IMR-90 (cell line): ENCODE data around the gene RADIL.

Experiments
- CEBPB ChIP-seq: IDR thresholded peaks from 2 replicates; pipeline ENCODE4 v1.6.1; 2012; ENCODE audit warnings: low read depth, low read length, improper control_type of control experiment
- MAZ ChIP-seq: IDR thresholded peaks from 2 replicates; pipeline ENCODE4 v1.6.1; 2012; ENCODE audit warnings: low read depth, mild to moderate bottlenecking, low read length, improper control_type of control experiment, moderate library complexity, borderline replicate concordance
- RAD21 ChIP-seq: IDR thresholded peaks from 2 replicates; pipeline ENCODE4 v1.6.1; 2012; ENCODE audit warnings: low read length, improper control_type of control experiment
- SMC3 ChIP-seq: fragments of 150-350 bp; IDR thresholded peaks from 2 replicates; pipeline ENCODE4 v1.6.1; 2016; ENCODE audit warnings: low read depth, mild to moderate bottlenecking, antibody characterized with exemption, low read length, moderate library complexity

DNA sequence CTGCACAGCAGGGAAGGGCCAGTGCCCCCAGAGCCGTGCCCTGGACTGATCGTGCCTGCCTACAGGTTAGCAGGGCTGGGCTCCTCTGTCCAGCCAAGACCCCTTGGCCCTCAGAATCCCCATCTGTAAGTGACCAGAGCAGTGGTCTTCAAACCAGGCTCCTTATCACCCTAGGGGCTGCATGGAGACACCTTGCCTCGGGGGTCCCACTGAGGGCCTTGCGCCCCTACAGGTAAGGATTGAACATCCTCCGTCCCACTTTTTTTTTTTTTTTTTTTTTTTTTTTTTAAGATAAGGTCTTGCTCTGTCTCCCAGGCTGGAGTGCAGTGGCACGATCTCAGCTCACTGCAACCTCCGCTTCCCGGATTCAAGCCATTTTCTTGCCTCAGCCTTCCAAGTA, 32.6 kb upstream of the RADIL start:
- no peak for TF ChIP-seq SMC3
- no peak for TF ChIP-seq MAZ
- no peak for TF ChIP-seq RAD21
- TF ChIP-seq CEBPB, result no peak
